ENCODE measurements around the gene CAPN9. TPM values are rescaled to one million over a fixed set of nuclear protein-coding genes. Genes with fewer than 3 reads are reported as not detected.

The CAPN9 gene
- total RNA-seq, 1 donor from 2014 or later = 0.27 TPM

DNA sequence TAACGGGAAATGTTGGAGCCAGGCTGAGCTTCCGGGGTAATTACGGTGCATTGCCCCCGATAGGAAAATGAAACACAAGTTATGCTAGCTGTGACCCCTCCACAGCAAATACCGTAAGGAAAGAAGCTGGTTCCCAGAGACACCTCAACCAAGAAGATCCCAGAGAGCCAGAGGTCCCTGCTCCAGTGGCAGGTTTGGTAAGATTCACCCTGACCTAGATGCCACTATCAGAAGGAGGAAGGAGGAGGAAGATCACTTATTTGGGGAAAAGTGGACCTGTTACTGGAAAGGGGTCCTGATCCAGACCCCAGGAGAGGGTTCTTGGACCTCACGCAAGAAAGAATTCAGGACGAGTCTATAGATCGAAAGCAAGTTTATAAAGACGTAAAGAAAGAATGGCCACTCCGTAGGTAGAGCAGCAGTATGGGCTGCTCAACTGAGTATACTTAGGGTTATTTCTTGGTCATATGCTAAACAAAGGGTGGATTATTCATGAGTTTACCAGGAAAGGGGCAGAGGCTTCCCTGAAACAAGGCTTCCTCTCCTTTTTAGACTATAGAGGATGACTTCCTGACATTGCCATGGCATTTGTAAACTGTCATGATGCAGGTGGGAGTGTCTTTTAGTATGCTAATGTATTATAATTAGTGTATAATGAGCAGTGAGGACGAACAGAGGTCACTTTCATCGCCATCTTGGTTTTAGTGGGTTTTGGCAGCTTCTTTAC, 7.5 kb upstream of the CAPN9 start:
- no peak for ATAC-seq
- intact Hi-C loops (cut with DNase I) = no loop called here
- no peak for DNase-seq (ENCODE audit: missing footprints)

- DNase-seq (ENCODE audit: missing footprints) (no peak), ATAC-seq (no peak)
- intact Hi-C loops (cut with DNase I) = no loop called here
Measured at GRCh38 chr1:230743899-230744298, 3.3 kb upstream of the CAPN9 start.

GRCh38 chr1:230744382-230744781, 2.8 kb upstream of the CAPN9 start:
- DNase-seq (ENCODE audit: missing footprints) = no peak
- intact Hi-C loops (cut with DNase I) = no loop called here
- ATAC-seq = no peak

GRCh38 chr1:230745071-230745470, 2.1 kb upstream of the CAPN9 start:
- intact Hi-C loops (cut with DNase I) = no loop called here
- DNase-seq (ENCODE audit: missing footprints) (no peak), ATAC-seq (no peak)

GRCh38 chr1:230746617-230747016, 571 bp upstream of the CAPN9 start:
- intact Hi-C loops (cut with DNase I) = no loop called here
- ATAC-seq (no peak), DNase-seq (ENCODE audit: missing footprints) (no peak)

- intact Hi-C loops (cut with DNase I) = no loop called here
- DNase-seq (ENCODE audit: missing footprints) (no peak), ATAC-seq (peak; percentile 56)
Measured at GRCh38 chr1:230747890-230748800, 957 bp downstream of the CAPN9 start.

- DNase-seq (ENCODE audit: missing footprints) (no peak), ATAC-seq (no peak)
- intact Hi-C loops (cut with DNase I) = no loop called here
Measured at GRCh38 chr1:230749150-230749549, 2.0 kb downstream of the CAPN9 start.

GRCh38 chr1:230749635-230750034, 2.4 kb downstream of the CAPN9 start:
- ATAC-seq (no peak), DNase-seq (ENCODE audit: missing footprints) (no peak)
- intact Hi-C loops (cut with DNase I) = no loop called here

- ATAC-seq (no peak), DNase-seq (ENCODE audit: missing footprints) (no peak)
- intact Hi-C loops (cut with DNase I) = no loop called here
Measured at GRCh38 chr1:230750576-230750975, 3.4 kb downstream of the CAPN9 start.

DNA sequence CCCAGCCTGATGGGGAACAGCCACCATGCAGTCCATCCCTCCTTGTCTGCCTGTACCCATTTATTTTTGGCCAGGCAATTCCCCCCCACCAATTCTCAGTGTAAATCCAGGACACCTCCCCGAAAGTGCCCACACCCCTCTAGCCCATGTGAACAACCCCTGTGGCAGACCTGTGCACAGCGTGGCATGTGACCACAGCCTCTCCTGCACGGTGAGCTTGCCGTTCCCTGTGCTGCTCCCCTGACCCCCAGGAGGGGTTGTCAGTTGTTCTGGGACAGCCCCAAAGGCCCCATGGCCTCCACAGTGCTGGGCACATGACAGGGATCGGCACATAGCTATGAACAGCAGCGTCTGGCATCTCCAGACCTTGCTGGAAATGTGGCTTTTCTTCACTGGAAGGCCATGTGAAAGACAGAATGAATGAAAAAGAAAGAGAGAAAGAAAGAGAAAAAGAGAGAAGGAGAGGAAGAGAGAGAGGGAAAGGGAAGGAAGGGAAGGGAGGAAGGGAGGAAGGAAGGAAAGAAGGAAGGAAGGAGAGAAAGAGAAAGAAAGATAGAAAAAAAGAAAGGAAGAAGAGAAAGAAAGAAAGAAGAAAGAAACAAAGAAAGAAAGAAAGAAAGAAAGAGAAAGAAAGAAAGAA, 3.9 kb downstream of the CAPN9 start:
- ATAC-seq (no peak), DNase-seq (ENCODE audit: missing footprints) (no peak)
- intact Hi-C loops (cut with DNase I) = no loop called here

GRCh38 chr1:230752407-230752806, 5.2 kb downstream of the CAPN9 start:
- ATAC-seq = peak; percentile 36
- no peak for DNase-seq (ENCODE audit: missing footprints)
- intact Hi-C loops (cut with DNase I) = no loop called here

DNA sequence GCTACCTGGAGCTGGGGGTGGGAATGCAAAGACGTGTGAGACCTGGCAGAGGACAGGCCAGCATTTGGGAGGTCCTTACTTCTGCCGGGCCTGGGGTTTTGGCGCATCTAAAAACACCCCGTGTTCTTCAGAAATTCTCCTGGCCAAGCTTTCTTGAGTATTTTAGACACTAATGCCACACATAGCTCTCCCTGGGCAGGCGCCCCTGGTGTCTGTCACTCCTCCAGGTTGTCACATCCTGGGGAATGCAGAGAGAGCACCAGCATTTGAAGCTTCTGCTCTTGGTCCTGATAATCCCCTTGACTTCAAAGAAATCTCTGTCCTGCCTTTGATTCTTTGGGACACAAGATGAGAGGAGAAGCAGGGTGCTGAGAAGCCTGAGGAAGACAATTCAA, 6.0 kb downstream of the CAPN9 start:
- DNase-seq (ENCODE audit: missing footprints) = no peak
- ATAC-seq = no peak
- intact Hi-C loops (cut with DNase I) = no loop called here

DNA sequence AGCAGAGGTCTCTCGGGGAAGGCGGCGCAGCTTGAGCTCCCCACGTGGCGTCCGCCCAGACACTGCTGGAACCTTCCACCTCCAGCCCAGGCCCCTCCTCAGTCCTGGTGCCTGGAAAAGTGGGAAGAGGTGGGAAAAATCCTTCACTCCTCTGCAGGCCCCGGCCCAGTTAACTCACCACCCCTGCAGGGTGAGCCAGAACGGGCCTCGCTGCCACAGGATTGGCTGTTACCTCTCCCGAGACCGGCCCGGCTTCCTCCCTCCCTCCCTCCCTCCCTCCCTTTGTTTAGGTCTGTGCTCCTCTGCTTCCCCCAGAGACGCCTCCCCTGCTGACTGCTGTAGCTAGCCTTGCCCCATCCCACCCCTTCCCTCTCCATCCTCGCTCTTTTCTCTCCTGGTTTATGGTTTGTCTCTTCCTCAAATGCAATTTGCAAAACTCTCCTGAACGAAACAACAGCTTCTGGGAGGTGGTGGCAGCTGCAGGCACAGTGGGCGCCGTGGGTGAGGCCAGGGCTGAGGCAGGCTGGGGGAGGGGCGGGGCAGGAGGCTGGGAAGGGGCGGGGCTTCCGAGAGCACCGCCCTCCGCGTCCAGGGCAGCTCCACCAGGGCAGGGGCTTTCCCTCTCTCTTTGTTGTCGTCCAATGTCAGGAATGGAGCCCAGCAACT, 6.5 kb downstream of the CAPN9 start:
- peak; percentile 60 for ATAC-seq
- peak; percentile 74 for DNase-seq (ENCODE audit: missing footprints)
- intact Hi-C loops (cut with DNase I) = no loop called here

GRCh38 chr1:230754796-230755195, 7.6 kb downstream of the CAPN9 start:
- ATAC-seq (peak; percentile 81), DNase-seq (ENCODE audit: missing footprints) (peak; percentile 79)
- intact Hi-C loops (cut with DNase I) = no loop called here

GRCh38 chr1:230757856-230758708, 10.9 kb downstream of the CAPN9 start:
- no peak for DNase-seq (ENCODE audit: missing footprints)
- intact Hi-C loops (cut with DNase I) = no loop called here
- no peak for ATAC-seq

GRCh38 chr1:230758709-230759368, 11.7 kb downstream of the CAPN9 start:
- ATAC-seq (no peak), DNase-seq (ENCODE audit: missing footprints) (no peak)
- intact Hi-C loops (cut with DNase I) = no loop called here

- no peak for ATAC-seq
- DNase-seq (ENCODE audit: missing footprints) = no peak
- intact Hi-C loops (cut with DNase I) = no loop called here
Measured at GRCh38 chr1:230759369-230760065, 12.3 kb downstream of the CAPN9 start.

Measured in Right ventricle myocardium inferior (tissue), 1 donor.